ENCODE data around the gene CCDC154.

CCDC154 gene

GRCh38 chr16:1394367-1394951 lies 49.9 kb downstream of the CCDC154 start:
- H3K9me3 ChIP-seq (ENCODE audit: control insufficient read depth, insufficient read depth, low read depth, low read length) = no peaks in the 10 kb centered on the region
- no peaks in the 10 kb centered on the region for H3K4me1 ChIP-seq (ENCODE audit: control insufficient read depth, insufficient read depth, low read length)
- POLR2A ChIA-PET = no interaction called here
- no peak overlapping the region for H3K4me3 ChIP-seq (ENCODE audit: low read depth, low read length)
- CTCF ChIA-PET = interaction anchor here (0.6 to 1.0 kb wide), 3 partner anchors 14 to 30 kb away, joined by 3 read pairs; no protein-coding TSS in a partner anchor
- no peak for TF ChIP-seq ZNF391 (tag by site-specific recombination; IDR thresholded peaks at IDR 0.05; ENCODE audit: borderline replicate concordance, low read depth)
- TF ChIP-seq ZNF202 (tag by site-specific recombination; IDR thresholded peaks at IDR 0.05; ENCODE audit: borderline replicate concordance) = no peak
- 0 out of 2 replicates have a peak, but pooled peaks have one; percentile 27 for TF ChIP-seq ZNF792 (tag by site-specific recombination; IDR thresholded peaks at IDR 0.05)
- peaks cover 0 to 48% of the 10 kb centered on the region in 2 experiments; a peak in 2 of 3 replicates for H3K36me3 ChIP-seq (ENCODE audit: control insufficient read depth in 2 of 2, insufficient read depth in 1 of 2, low read length in 2 of 2)
- H3K27ac ChIP-seq (ENCODE audit: extremely low read depth, low read depth, low read length) = no peak overlapping the region

- TF ChIP-seq ZNF544 (tag by site-specific recombination; IDR thresholded peaks at IDR 0.05) (no peak), ZNF639 (tag by site-specific recombination; IDR thresholded peaks at IDR 0.05) (no peak)
- ChIA-PET POLR2A (no interaction called here), CTCF (interaction anchor here (1.0 kb wide), 1 partner anchor 30 kb away, joined by 3 read pairs; no protein-coding TSS in a partner anchor)
- Histone ChIP-seq H3K9me3 (ENCODE audit: control insufficient read depth, insufficient read depth, low read depth, low read length) (no peaks in the 10 kb centered on the region), H3K4me1 (ENCODE audit: control insufficient read depth, insufficient read depth, low read length) (no peaks in the 10 kb centered on the region), H3K36me3 (ENCODE audit: control insufficient read depth in 2 of 2, insufficient read depth in 1 of 2, low read length in 2 of 2) (peaks cover 0 to 40% of the 10 kb centered on the region in 2 experiments; a peak in 2 of 3 replicates), H3K27ac (ENCODE audit: extremely low read depth, low read depth, low read length) (no peak overlapping the region), H3K4me3 (ENCODE audit: low read depth, low read length) (no peak overlapping the region)
Measured at GRCh38 chr16:1393613-1394176, 50.7 kb downstream of the CCDC154 start.

- POLR2A ChIA-PET = no interaction called here
- TF ChIP-seq GLIS1 (tag by site-specific recombination; IDR thresholded peaks at IDR 0.05) (no peak), KLF17 (tag by site-specific recombination; IDR thresholded peaks at IDR 0.05) (no peak), ZNF211 (tag by site-specific recombination; IDR thresholded peaks at IDR 0.05; ENCODE audit: low read depth) (no peak), ZNF311 (tag by site-specific recombination; IDR thresholded peaks at IDR 0.05; ENCODE audit: borderline replicate concordance) (no peak), ZNF184 (tag by site-specific recombination; IDR thresholded peaks at IDR 0.05) (no peak), ZNF677 (tag by site-specific recombination; IDR thresholded peaks at IDR 0.05) (no peak), ZNF830 (tag by site-specific recombination; IDR thresholded peaks at IDR 0.05; ENCODE audit: low read depth) (no peak)
- CTCF ChIA-PET = interaction anchor here (0.8 kb wide), 1 partner anchor 15 kb away, joined by 7 read pairs; no protein-coding TSS in a partner anchor
- no peak overlapping the region for H3K27ac ChIP-seq (ENCODE audit: extremely low read depth, low read depth, low read length)
- H3K36me3 ChIP-seq (ENCODE audit: control insufficient read depth in 2 of 2, insufficient read depth in 1 of 2, low read length in 2 of 2) = peaks cover 0 to 43% of the 10 kb centered on the region in 2 experiments; a peak in 2 of 3 replicates
- H3K9me3 ChIP-seq (ENCODE audit: control insufficient read depth, insufficient read depth, low read depth, low read length) = no peaks in the 10 kb centered on the region
- no peak overlapping the region for H3K4me3 ChIP-seq (ENCODE audit: low read depth, low read length)
- no peaks in the 10 kb centered on the region for H3K4me1 ChIP-seq (ENCODE audit: control insufficient read depth, insufficient read depth, low read length)
Measured at GRCh38 chr16:1392826-1393225, 51.5 kb downstream of the CCDC154 start.

- Histone ChIP-seq H3K4me3 (ENCODE audit: low read depth, low read length) (no peak overlapping the region), H3K9me3 (ENCODE audit: control insufficient read depth, insufficient read depth, low read depth, low read length) (no peaks in the 10 kb centered on the region), H3K27ac (ENCODE audit: extremely low read depth, low read depth, low read length) (no peak overlapping the region), H3K4me1 (ENCODE audit: control insufficient read depth, insufficient read depth, low read length) (no peaks in the 10 kb centered on the region), H3K36me3 (ENCODE audit: control insufficient read depth in 2 of 2, insufficient read depth in 1 of 2, low read length in 2 of 2) (peaks cover 0 to 39% of the 10 kb centered on the region in 2 experiments; a peak in 2 of 3 replicates)
- ChIA-PET CTCF (interaction anchor here (0.7 kb wide), 1 partner anchor 75 kb away, joined by 3 read pairs; no protein-coding TSS in a partner anchor), POLR2A (no interaction called here)
- TF ChIP-seq ZNF398 (tag by site-specific recombination; IDR thresholded peaks at IDR 0.05) (no peak), ZNF76 (tag by site-specific recombination; IDR thresholded peaks at IDR 0.05; ENCODE audit: borderline replicate concordance, low read depth) (no peak), YY2 (tag by site-specific recombination; IDR thresholded peaks at IDR 0.05) (no peak), ZNF664 (tag by site-specific recombination; IDR thresholded peaks at IDR 0.05) (no peak), ZNF16 (tag by site-specific recombination; IDR thresholded peaks at IDR 0.05; ENCODE audit: low read depth) (no peak), ZNF169 (tag by site-specific recombination; IDR thresholded peaks at IDR 0.05) (no peak), RBAK (tag by site-specific recombination; IDR thresholded peaks at IDR 0.05) (no peak), ZFHX2 (tag by site-specific recombination; conservative IDR thresholded peaks at IDR 0.05) (no peak), ZNF555 (tag by site-specific recombination; conservative IDR thresholded peaks at IDR 0.05) (no peak)
Measured at GRCh38 chr16:1390239-1390779, 54.0 kb downstream of the CCDC154 start.

All from HEK293 (cell line).